Measurements from ENCODE around the gene FBL.

- TF ChIP-seq CTCF (conservative IDR thresholded peaks at IDR 0.05 in 1 of 2, IDR thresholded peaks at IDR 0.05 in 1 of 2; ENCODE audit: extremely low read depth in 1 of 2, insufficient read depth in 1 of 2, low read depth in 1 of 2, low read length in 2 of 2) (no peak), EZH2 (IDR thresholded peaks at IDR 0.05; ENCODE audit: borderline replicate concordance, low read length) (no peak)
Observed at GRCh38 chr19:39796000-39796498, 50.1 kb downstream of the FBL start.

All from mammary epithelial cell (primary cell).